ENCODE results near the gene PKIB. TPM values are rescaled to one million over a fixed set of nuclear protein-coding genes. Genes with fewer than 3 reads are reported as not detected.

PKIB gene
- total RNA-seq, 4 donors from 2014 or later = 0.57 to 13.4 (median 2.4) TPM

GRCh38 chr6:122760330-122760729 is 150.1 kb downstream of the PKIB start:
- TF ChIP-seq CTCF (IDR thresholded peaks at IDR 0.05; ENCODE audit: low read depth) = no peak

- no peak for TF ChIP-seq CTCF (IDR thresholded peaks at IDR 0.05; ENCODE audit: low read depth)
These were observed 156.1 kb downstream of the PKIB start for GRCh38 chr6:122766256-122766655.

- no peak for TF ChIP-seq CTCF (IDR thresholded peaks at IDR 0.05; ENCODE audit: low read depth)
These were observed 160.8 kb downstream of the PKIB start for GRCh38 chr6:122770835-122771601.

GRCh38 chr6:122772724-122773415 is 162.7 kb downstream of the PKIB start:
- no peak for TF ChIP-seq CTCF (IDR thresholded peaks at IDR 0.05; ENCODE audit: low read depth)

Small RNA genes within 50 kb of the gene (small RNA-seq; reads per million reads assigned to genes)
- not detected for gene RN7SL564P

Other genes with a start within 250 kb of the PKIB start
- gene HSF2, start 210.8 kb upstream of the PKIB start, total RNA-seq = 10 to 100 TPM; 13.2 to 26.3 (median 15.5) TPM
- 100 to 1,000 TPM; 264 to 401 (median 350) TPM for gene SERINC1, start 138.6 kb upstream of the PKIB start, total RNA-seq
- not detected for gene FABP7, start 169.3 kb downstream of the PKIB start, total RNA-seq
- gene SMPDL3A, start 178.9 kb downstream of the PKIB start, total RNA-seq = 10 to 100 TPM in 2 of 4 donors, 1 to 10 TPM in 2; 7.2 to 21.9 (median 10.8) TPM

All from subcutaneous adipose tissue (tissue), 4 donors.